ENCODE results near the gene CD3D.

The CD3D gene

DNA sequence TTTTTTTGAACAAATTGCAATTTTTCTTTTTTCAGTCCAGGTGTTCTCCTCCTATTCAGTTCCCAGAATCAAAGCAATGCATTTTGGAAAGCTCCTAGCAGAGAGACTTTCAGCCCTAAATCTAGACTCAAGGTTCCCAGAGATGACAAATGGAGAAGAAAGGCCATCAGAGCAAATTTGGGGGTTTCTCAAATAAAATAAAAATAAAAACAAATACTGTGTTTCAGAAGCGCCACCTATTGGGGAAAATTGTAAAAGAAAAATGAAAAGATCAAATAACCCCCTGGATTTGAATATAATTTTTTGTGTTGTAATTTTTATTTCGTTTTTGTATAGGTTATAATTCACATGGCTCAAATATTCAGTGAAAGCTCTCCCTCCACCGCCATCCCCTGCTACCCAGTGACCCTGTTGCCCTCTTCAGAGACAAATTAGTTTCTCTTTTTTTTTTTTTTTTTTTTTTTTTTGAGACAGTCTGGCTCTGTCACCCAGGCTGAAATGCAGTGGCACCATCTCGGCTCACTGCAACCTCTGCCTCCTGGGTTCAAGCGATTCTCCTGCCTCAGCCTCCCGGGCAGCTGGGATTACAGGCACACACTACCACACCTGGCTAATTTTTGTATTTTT is 10.7 kb upstream of the CD3D start:
- no peak overlapping the region for H3K27ac ChIP-seq
- TF ChIP-seq CTCF (conservative IDR thresholded peaks at IDR 0.05): peak; percentile 78

DNA sequence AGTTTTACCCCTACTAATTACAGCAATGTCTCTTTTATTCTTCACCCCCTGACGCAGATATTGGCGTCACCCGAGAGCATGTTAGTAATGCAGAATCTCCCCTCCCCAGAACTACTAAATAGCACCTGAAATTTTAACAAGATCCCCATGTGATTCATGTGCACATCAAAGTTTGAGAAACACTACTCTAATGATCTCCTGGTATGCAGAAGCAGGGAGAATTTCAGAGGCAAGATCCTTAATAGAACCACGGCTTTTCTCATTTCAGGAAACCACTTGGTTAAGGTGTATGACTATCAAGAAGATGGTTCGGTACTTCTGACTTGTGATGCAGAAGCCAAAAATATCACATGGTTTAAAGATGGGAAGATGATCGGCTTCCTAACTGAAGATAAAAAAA is 7.0 kb upstream of the CD3D start:
- no peak for TF ChIP-seq CTCF (conservative IDR thresholded peaks at IDR 0.05)
- H3K27ac ChIP-seq: no peak overlapping the region

DNA sequence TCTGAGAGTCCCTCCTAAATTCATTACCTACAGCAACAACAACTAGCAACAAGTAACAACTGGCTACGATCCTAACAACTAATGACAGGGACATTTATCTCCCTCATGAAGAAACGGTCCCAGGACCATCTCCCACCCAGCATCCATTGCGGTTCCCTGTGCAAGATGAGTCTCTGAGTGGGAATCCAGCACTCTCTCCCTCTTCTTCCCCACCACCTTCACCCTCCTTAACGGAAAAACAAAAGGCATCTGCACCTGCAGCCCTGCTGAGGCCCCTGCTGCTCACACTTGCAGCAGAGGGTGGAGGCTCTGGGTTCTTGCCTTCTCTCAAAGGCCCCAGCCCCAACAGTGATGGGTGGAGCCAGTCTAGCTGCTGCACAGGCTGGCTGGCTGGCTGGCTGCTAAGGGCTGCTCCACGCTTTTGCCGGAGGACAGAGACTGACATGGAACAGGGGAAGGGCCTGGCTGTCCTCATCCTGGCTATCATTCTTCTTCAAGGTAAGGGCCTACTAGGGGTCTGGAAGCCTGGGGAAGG is 1.5 kb upstream of the CD3D start, which contains the start of gene CD3G:
Gene CD3G (plus strand): TSS at position 364 of the 535 bp plus-strand sequence. CDS start 80 bp downstream, at position 444.
- H3K27ac ChIP-seq: no peak within 1 kb of the TSS
- no peak for TF ChIP-seq CTCF (conservative IDR thresholded peaks at IDR 0.05)

DNA sequence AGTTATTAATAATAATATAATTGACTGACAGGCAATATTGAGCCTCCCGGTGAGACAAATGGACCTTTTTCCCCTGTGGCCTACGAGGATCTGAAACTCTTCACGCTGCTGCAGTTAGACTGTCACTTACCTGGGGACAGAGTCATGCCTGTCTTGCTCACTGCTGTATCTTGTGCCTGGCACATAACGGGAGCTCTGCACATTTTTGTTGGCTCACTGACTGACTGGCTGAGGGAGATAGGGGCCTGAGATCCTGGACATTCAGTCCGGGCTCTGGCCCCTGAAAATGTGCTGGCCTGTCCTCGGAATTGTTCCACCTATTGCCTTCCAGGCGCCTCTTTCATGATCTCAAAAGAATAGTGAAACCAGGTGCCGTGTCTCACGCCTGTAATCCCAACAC is 743 bp upstream of the CD3D start:
- H3K27ac ChIP-seq: no peak overlapping the region
- no peak for TF ChIP-seq CTCF (conservative IDR thresholded peaks at IDR 0.05)

GRCh38 chr11:118341815-118342489 is 553 bp downstream of the CD3D start:
- H3K27ac ChIP-seq: no peak overlapping the region
- no peak for TF ChIP-seq CTCF (conservative IDR thresholded peaks at IDR 0.05)

DNA sequence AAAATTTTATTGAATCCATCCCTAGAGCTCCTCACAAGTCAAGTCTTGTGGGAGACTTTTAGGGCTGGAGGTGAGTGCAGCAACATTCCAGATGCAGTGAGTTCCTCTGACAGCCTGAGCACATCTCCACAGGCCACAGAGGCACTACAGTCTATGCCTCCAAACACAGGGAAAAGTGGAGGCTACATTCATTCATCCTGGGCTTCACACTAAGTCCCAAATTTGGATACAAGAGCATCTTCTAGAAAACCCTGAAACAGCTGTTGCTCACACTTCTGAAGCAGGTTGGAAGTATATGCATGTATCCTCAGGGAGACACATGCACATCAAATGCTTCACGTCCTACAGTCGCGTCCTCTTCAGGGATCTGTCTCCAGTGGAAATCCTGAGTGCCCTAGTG is 1.2 kb downstream of the CD3D start:
- no peak overlapping the region for H3K27ac ChIP-seq
- no peak for TF ChIP-seq CTCF (conservative IDR thresholded peaks at IDR 0.05)

DNA sequence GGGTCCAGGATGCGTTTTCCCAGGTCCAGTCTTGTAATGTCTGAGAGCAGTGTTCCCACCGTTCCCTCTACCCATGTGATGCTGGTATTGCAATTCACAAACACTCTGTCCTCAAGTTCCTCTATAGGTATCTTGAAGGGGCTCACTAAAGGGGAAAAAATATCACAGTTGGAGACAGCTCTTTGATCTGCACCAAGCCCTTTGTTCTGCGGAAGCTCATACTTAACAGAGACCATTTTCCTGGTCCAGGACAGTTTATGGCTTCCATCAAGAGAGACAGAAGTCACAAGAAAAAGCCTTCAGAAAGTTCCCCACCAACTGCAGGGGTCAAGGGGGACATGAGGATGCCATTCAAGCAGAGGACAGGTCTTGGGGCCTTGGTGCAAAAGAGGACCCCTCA is 2.1 kb downstream of the CD3D start:
- H3K27ac ChIP-seq: no peak overlapping the region
- no peak for TF ChIP-seq CTCF (conservative IDR thresholded peaks at IDR 0.05)
